B cell (primary cell): ENCODE data around the gene SFXN5. TPM values are rescaled to one million over a fixed set of nuclear protein-coding genes. Genes with fewer than 3 reads are reported as not detected.
A peak's percentile ranks its signal among the peaks of the same experiment; 100 is the strongest.

Source experiments
- ATAC-seq: fragments of 200-7000 bp; cut with Tn5 transposase; one replicate; pipeline ENCODE4 v1.10.0; 2021; ENCODE audit warnings: low read depth, mild to moderate bottlenecking, moderate number of reproducible peaks, moderate library complexity
- CTCF ChIA-PET: fragments of 350-600 bp; sonication (Branson Sonifier 250); formaldehyde crosslinking; loops from one replicate; lab custom pipeline; 2021; ENCODE audit warnings: antibody characterized with exemption, inconsistent platforms; lab: Charles Lee
- POLR2A ChIA-PET: fragments of 350-600 bp; sonication (Branson Sonifier 250); formaldehyde crosslinking; loops from one replicate; lab custom pipeline; 2021; ENCODE audit warnings: antibody characterized with exemption; lab: Charles Lee
- DNase-seq: peaks from one replicate; pipeline ENCODE4 v3.0.0; 2013
- H2AFZ ChIP-seq: 2 replicates; pipeline ENCODE4 v1.6.1; 2012; ENCODE audit warnings: mild to moderate bottlenecking, low read depth, low read length; ENCODE audit not compliant: insufficient read depth, poor library complexity, severe bottlenecking
- H3K27ac ChIP-seq, 2 donors: 1 replicate in 1 of 2; 2 replicates in 1 of 2; pipeline ENCODE4 v1.5.1; 2012 to 2013; ENCODE audit warnings: low read length in 2 of 2, mild to moderate bottlenecking in 2 of 2, moderate library complexity in 1 of 2
- H3K27me3 ChIP-seq, 4 experiments: fragments of 200-600 bp in 1 of 4; sonication (generic) in 1 of 4; replicated peaks in 1 of 4; 1 replicate in 2 of 4; 2 replicates in 2 of 4; pipeline versions ENCODE4 v1.6.1 to v1.7.0; 2013 to 2016; ENCODE audit warnings: low read length in 3 of 4, mild to moderate bottlenecking in 2 of 4, mixed read lengths in 1 of 4, moderate library complexity in 1 of 4; ENCODE audit not compliant: insufficient read depth in 4 of 4, control insufficient read depth in 3 of 4; ENCODE audit errors: control extremely low read depth in 1 of 4
- H3K36me3 ChIP-seq, 2 experiments: replicated peaks in 1 of 2; 1 replicate in 1 of 2; 2 replicates in 1 of 2; pipeline versions ENCODE4 v1.6.1 to v1.7.1; 2013; ENCODE audit warnings: low read length in 1 of 2; ENCODE audit not compliant: insufficient read depth in 2 of 2, control insufficient read depth in 1 of 2; ENCODE audit errors: control extremely low read depth in 1 of 2, extremely low read depth in 1 of 2
- H3K4me1 ChIP-seq, 2 donors: fragments of 200-600 bp in 1 of 2; sonication (generic) in 1 of 2; 1 replicate in 1 of 2; 2 replicates in 1 of 2; pipeline versions ENCODE4 v1.5.1 to v1.6.1; 2013 to 2017; ENCODE audit warnings: low read length in 2 of 2; ENCODE audit not compliant: control insufficient read depth in 2 of 2, insufficient read depth in 2 of 2
- H3K4me2 ChIP-seq: replicated peaks from 2 replicates; pipeline ENCODE3; 2012; ENCODE audit warnings: mild to moderate bottlenecking, low read depth, low read length; ENCODE audit not compliant: poor library complexity, severe bottlenecking
- H3K4me3 ChIP-seq, 5 experiments: fragments of 200-600 bp in 1 of 5; sonication (generic) in 1 of 5; 1 replicate in 3 of 5; 2 replicates in 2 of 5; pipeline versions ENCODE4 v1.5.1 to v1.7.0; 2011 to 2016; ENCODE audit warnings: low read length in 4 of 5, mild to moderate bottlenecking in 4 of 5, low read depth in 2 of 5, control low read depth in 1 of 5, moderate library complexity in 1 of 5; ENCODE audit not compliant: insufficient read depth in 1 of 5; ENCODE audit errors: control extremely low read depth in 1 of 5, extremely low read depth in 1 of 5
- H3K79me2 ChIP-seq: fragments of 200-600 bp; sonication (generic); one replicate; pipeline ENCODE4 v1.6.0; 2016; ENCODE audit warnings: low read length; ENCODE audit not compliant: control insufficient read depth, insufficient read depth
- H3K9ac ChIP-seq: fragments of 200-600 bp; sonication (generic); 2 replicates; pipeline ENCODE4 v1.6.1; 2017; ENCODE audit warnings: mild to moderate bottlenecking, low read length, moderate library complexity
- H3K9me3 ChIP-seq, 3 donors: one replicate each; pipeline versions ENCODE4 v1.6.1 to v1.7.1; 2013; ENCODE audit warnings: low read length in 2 of 3; ENCODE audit not compliant: control insufficient read depth in 2 of 3, insufficient read depth in 1 of 3; ENCODE audit errors: control extremely low read depth in 1 of 3
- H4K20me1 ChIP-seq: 2 replicates; pipeline ENCODE4 v1.6.0; 2012; ENCODE audit warnings: mild to moderate bottlenecking, low read length; ENCODE audit not compliant: insufficient read depth, control insufficient read depth, poor library complexity, severe bottlenecking
- H3K27ac Mint-ChIP-seq: one replicate; pipeline ENCODE4 v1.8.0; 2021; ENCODE audit warnings: mixed read lengths
- H3K27me3 Mint-ChIP-seq: one replicate; pipeline ENCODE4 v1.8.0; 2021; ENCODE audit warnings: mixed read lengths
- H3K4me1 Mint-ChIP-seq: one replicate; pipeline ENCODE4 v1.8.0; 2021; ENCODE audit warnings: mixed read lengths
- H3K4me3 Mint-ChIP-seq: one replicate; pipeline ENCODE4 v1.8.0; 2021; ENCODE audit warnings: mixed read lengths
- H3K9me3 Mint-ChIP-seq: one replicate; pipeline ENCODE4 v1.8.0; 2022; ENCODE audit warnings: mixed read lengths; ENCODE audit not compliant: insufficient read depth
- EZH2 ChIP-seq: IDR thresholded peaks from 2 replicates; pipeline ENCODE4 v1.6.1; 2012; ENCODE audit warnings: borderline replicate concordance, low read depth, mild to moderate bottlenecking, moderate library complexity, low read length; ENCODE audit not compliant: insufficient read depth, poor library complexity, severe bottlenecking
- WGBS: methylation state at CpG from one replicate; pipeline ENCODE4 v1.1.5; 2013; ENCODE audit warnings: missing lambda C conversion rate; ENCODE audit not compliant: insufficient coverage; 5-methylcytosine and 5-hydroxymethylcytosine counted together
- intact Hi-C: fragments of 100-400 bp; cut with micrococcal nuclease; formaldehyde crosslinking; loops from one replicate; pipeline ENCODE4 v1.10.0; 2022
- polyA plus RNA-seq: library from polyadenylated mRNA; depleted of rRNA; stranded (reverse); fragments of >200 nt; gene quantifications from 2 replicates; pipeline ENCODE4 v1.2.3, GENCODE V29; 2012
- total RNA-seq, 2 donors: library from RNA; stranded (reverse); fragments of 120-200 nt in 1 of 2; gene quantifications; 1 replicate in 1 of 2; 2 replicates in 1 of 2; pipeline versions ENCODE4 v1.2.3 to v1.2.4, GENCODE V29; 2013 to 2022
- TF ChIP-seq, protein P1 (sequence below): fragments of 200-600 bp; IDR thresholded peaks from one replicate; pipeline ENCODE4 v1.8.0; 2022; ENCODE audit warnings: antibody characterized with exemption, mild to moderate bottlenecking

Gene SFXN5
- total and polyA plus RNA-seq, 2 donors (not counting 1 experiment from before 2014, with no cell fraction given) = 8.0 to 16.9 TPM

GRCh38 chr2:73087311-73087710 lies 15.8 kb upstream of the SFXN5 start:
- Mint-ChIP-seq H3K27ac (no peak overlapping the region), H3K9me3 (no peaks in the 10 kb centered on the region), H3K27me3 (peaks cover 8% of the 10 kb centered on the region), H3K4me3 (no peak overlapping the region), H3K4me1 (no peaks in the 10 kb centered on the region)
- intact Hi-C loops = no loop called here
- 80% methylated on average over 1 of the region's 4 CpGs for WGBS
- DNase-seq (no peak), ATAC-seq (no peak)
- Histone ChIP-seq H3K9ac (no peak overlapping the region), H2AFZ (no peak overlapping the region), H3K9me3 (no peaks in the 10 kb centered on the region), H3K4me2 (no peak overlapping the region), H3K27me3 (peaks cover 0 to 3% (median 0%) of the 10 kb centered on the region in 4 experiments), H3K4me1 (no peaks in the 10 kb centered on the region), H3K36me3 (no peaks in the 10 kb centered on the region), H3K4me3 (no peak overlapping the region), H3K27ac (no peak overlapping the region), H3K79me2 (no peaks in the 10 kb centered on the region), H4K20me1 (no peaks in the 10 kb centered on the region)
- ChIA-PET POLR2A (no interaction called here), CTCF (interaction anchor here (3.5 to 6.2 kb wide), 3 partner anchors 77 to 125 kb away, joined by 26 to 62 read pairs (median 38); partner anchors contain the start of gene SMYD5)
- TF ChIP-seq EZH2 = no peak
- TF ChIP-seq, protein P1, sequence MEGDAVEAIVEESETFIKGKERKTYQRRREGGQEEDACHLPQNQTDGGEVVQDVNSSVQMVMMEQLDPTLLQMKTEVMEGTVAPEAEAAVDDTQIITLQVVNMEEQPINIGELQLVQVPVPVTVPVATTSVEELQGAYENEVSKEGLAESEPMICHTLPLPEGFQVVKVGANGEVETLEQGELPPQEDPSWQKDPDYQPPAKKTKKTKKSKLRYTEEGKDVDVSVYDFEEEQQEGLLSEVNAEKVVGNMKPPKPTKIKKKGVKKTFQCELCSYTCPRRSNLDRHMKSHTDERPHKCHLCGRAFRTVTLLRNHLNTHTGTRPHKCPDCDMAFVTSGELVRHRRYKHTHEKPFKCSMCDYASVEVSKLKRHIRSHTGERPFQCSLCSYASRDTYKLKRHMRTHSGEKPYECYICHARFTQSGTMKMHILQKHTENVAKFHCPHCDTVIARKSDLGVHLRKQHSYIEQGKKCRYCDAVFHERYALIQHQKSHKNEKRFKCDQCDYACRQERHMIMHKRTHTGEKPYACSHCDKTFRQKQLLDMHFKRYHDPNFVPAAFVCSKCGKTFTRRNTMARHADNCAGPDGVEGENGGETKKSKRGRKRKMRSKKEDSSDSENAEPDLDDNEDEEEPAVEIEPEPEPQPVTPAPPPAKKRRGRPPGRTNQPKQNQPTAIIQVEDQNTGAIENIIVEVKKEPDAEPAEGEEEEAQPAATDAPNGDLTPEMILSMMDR = no peak

DNA sequence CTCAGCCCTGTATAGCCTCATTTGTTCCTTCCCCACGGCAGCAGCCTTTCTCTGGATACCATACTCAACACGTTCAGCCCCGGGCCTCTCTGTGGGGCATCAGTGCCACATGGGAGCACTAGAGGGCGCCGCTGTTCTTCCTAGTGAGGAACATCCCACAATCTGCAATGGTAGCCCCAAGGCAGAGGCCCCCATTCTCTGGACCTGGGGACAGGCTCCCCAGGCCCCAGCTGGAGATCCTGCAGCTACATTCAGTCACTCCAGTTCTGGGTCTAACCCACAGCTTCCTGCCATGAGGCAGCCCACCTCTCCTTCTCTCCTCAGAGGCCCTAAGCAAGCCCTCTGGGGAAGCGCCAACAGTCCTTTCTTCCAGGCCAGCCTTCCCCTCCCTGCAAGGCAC lies 14.2 kb upstream of the SFXN5 start:
- peaks cover 11% of the 10 kb centered on the region for H3K27me3 Mint-ChIP-seq
- intact Hi-C loops = loop anchor here (1.0 kb wide), 4 partner anchors 78 to 127 kb away; no protein-coding TSS in a partner anchor
- Histone ChIP-seq H3K36me3 (no peaks in the 10 kb centered on the region), H4K20me1 (no peaks in the 10 kb centered on the region), H3K27ac (no peak overlapping the region), H3K4me1 (no peaks in the 10 kb centered on the region), H3K27me3 (peaks cover 0 to 4% (median 2%) of the 10 kb centered on the region in 4 experiments), H3K9me3 (no peaks in the 10 kb centered on the region), H3K4me3 (no peak overlapping the region), H3K79me2 (no peaks in the 10 kb centered on the region), H3K4me2 (no peak overlapping the region), H2AFZ (no peak overlapping the region), H3K9ac (no peak overlapping the region)
- WGBS = 19% methylated on average over 6 of the region's 6 CpGs
- no peaks in the 10 kb centered on the region for H3K9me3 Mint-ChIP-seq
- DNase-seq (peak; percentile 80), ATAC-seq (peak; percentile 90)
- TF ChIP-seq, protein P1 = peak; percentile 78
- TF ChIP-seq EZH2 = no peak
- H3K4me3 Mint-ChIP-seq = no peak overlapping the region
- no peak overlapping the region for H3K27ac Mint-ChIP-seq
- ChIA-PET POLR2A (no interaction called here), CTCF (interaction anchor here (0.7 to 6.2 kb wide), 16 partner anchors 9 to 153 kb away, joined by 3 to 62 read pairs (median 4); partner anchors contain the start of genes NOTO, RAB11FIP5 and SMYD5)
- H3K4me1 Mint-ChIP-seq = no peaks in the 10 kb centered on the region
